Common myeloid progenitor, CD34-positive (primary cell): ENCODE results near the gene LEFTY2.

ENCODE experiments used
- CTCF ChIA-PET: fragments of 350-600 bp; sonication (Branson Sonifier 250); formaldehyde crosslinking; loops from one replicate; lab custom pipeline; 2021; ENCODE audit warnings: antibody characterized with exemption; lab: Charles Lee
- POLR2A ChIA-PET: fragments of 350-600 bp; sonication (Branson Sonifier 250); formaldehyde crosslinking; loops from one replicate; lab custom pipeline; 2021; ENCODE audit warnings: antibody characterized with exemption; lab: Charles Lee
- DNase-seq, 3 donors: peaks; one replicate each; pipeline versions ENCODE4 v3.0.0 to v3.0.0-alpha.2; 2013
- H3K27ac ChIP-seq, 2 experiments: 1 replicate in 1 of 2; 2 replicates in 1 of 2; pipeline ENCODE4 v1.7.0; 2013; ENCODE audit warnings: inconsistent platforms in 2 of 2, low read length in 2 of 2, mild to moderate bottlenecking in 2 of 2, low read depth in 1 of 2, moderate library complexity in 1 of 2; ENCODE audit not compliant: severe bottlenecking in 2 of 2, insufficient read depth in 1 of 2, poor library complexity in 1 of 2
- H3K27me3 ChIP-seq, 5 experiments: replicated peaks in 2 of 5; 1 replicate in 3 of 5; 2 replicates in 2 of 5; pipeline versions ENCODE4 v1.6.1 to v1.7.0; 2013; ENCODE audit warnings: low read length in 4 of 5, mild to moderate bottlenecking in 2 of 5, moderate library complexity in 2 of 5, inconsistent platforms in 1 of 5; ENCODE audit not compliant: insufficient read depth in 5 of 5, control insufficient read depth in 4 of 5
- H3K36me3 ChIP-seq, 4 experiments: 1 replicate in 2 of 4; 2 replicates in 2 of 4; pipeline versions ENCODE4 v1.6.1 to v1.7.0; 2013; ENCODE audit warnings: low read length in 3 of 4, control low read depth in 1 of 4, mild to moderate bottlenecking in 1 of 4; ENCODE audit not compliant: control insufficient read depth in 4 of 4, insufficient read depth in 4 of 4
- H3K4me1 ChIP-seq, 4 experiments: 1 replicate in 3 of 4; 2 replicates in 1 of 4; pipeline versions ENCODE4 v1.6.1 to v1.7.1; 2013; ENCODE audit warnings: low read length in 3 of 4, mild to moderate bottlenecking in 3 of 4, control low read depth in 1 of 4, inconsistent platforms in 1 of 4, moderate library complexity in 1 of 4; ENCODE audit not compliant: control insufficient read depth in 4 of 4, insufficient read depth in 4 of 4; ENCODE audit errors: control extremely low read depth in 1 of 4
- H3K4me3 ChIP-seq, 7 experiments: 1 replicate in 4 of 7; 2 replicates in 3 of 7; pipeline versions ENCODE4 v1.5.1 to v1.7.0; 2013; ENCODE audit warnings: mild to moderate bottlenecking in 7 of 7, low read length in 6 of 7, moderate library complexity in 6 of 7, inconsistent platforms in 2 of 7, low read depth in 2 of 7, control low read depth in 1 of 7; ENCODE audit not compliant: insufficient read depth in 4 of 7, control insufficient read depth in 1 of 7; ENCODE audit errors: extremely low read depth in 1 of 7
- H3K9me3 ChIP-seq, 5 experiments: 1 replicate in 4 of 5; 2 replicates in 1 of 5; pipeline versions ENCODE4 v1.6.1 to v1.7.1; 2013; ENCODE audit warnings: low read length in 4 of 5, mild to moderate bottlenecking in 2 of 5, inconsistent platforms in 1 of 5, low read depth in 1 of 5, moderate library complexity in 1 of 5; ENCODE audit not compliant: control insufficient read depth in 4 of 5, insufficient read depth in 2 of 5; ENCODE audit errors: control extremely low read depth in 1 of 5
- WGBS: methylation state at CpG from one replicate; pipeline ENCODE4 v1.1.5; 2013; ENCODE audit not compliant: insufficient coverage; 5-methylcytosine and 5-hydroxymethylcytosine counted together

Gene LEFTY2

DNA sequence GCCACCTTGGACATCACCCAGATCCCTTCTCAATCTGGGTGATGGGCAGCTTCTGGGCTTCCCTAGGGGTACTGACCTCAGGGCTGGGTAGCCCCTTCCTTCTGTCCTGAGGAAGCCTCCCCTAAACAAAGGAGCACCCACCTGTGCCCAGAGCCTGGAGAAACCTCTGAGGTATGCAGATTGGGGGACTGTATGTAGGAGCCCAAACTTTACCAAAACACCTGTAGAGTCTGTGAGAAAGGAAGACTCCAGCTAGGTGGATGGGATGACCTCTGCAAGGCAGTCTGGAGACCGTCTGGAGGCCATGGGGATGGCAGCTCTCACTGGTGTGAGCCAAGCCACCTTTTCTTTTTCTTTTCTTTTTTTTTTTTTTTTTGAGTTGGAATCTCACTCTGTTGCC is 13.7 kb upstream of the LEFTY2 start:
- Histone ChIP-seq H3K4me1 (peaks cover 0 to 17% (median 9%) of the 10 kb centered on the region in 4 experiments), H3K4me3 (no peak overlapping the region), H3K36me3 (no peaks in the 10 kb centered on the region), H3K27me3 (no peaks in the 10 kb centered on the region), H3K27ac (no peak overlapping the region), H3K9me3 (no peaks in the 10 kb centered on the region)
- no CpG with 5 or more reads among the region's 1 CpG for WGBS
- CTCF ChIA-PET: interaction anchor here (0.7 to 0.9 kb wide), 2 partner anchors 11 to 29 kb away, joined by 3 to 4 read pairs; no protein-coding TSS in a partner anchor
- DNase-seq: no peak
- POLR2A ChIA-PET: no interaction called here

DNA sequence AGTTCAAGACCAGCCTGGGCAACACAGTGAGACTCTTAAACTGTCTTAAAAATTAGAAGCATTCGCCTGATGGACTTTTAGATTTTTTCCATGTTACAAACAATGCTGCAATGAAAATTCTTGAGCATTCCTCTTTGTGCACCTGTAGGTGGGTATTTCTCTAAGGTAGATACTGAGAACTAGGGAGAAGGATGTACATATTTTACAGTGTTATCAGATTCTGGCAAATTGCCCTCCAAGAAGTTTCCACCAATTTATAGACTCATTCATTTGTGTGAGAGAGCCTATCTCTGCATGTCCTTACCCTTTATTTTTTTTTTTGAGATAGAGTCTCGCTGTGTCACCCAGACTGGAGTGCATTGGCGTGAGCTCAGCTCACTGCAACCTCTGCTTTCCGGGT is 12.3 kb upstream of the LEFTY2 start:
- Histone ChIP-seq H3K4me1 (peaks cover 0 to 15% (median 9%) of the 10 kb centered on the region in 4 experiments), H3K36me3 (no peaks in the 10 kb centered on the region), H3K4me3 (no peak overlapping the region), H3K27me3 (no peaks in the 10 kb centered on the region), H3K9me3 (no peaks in the 10 kb centered on the region), H3K27ac (no peak overlapping the region)
- WGBS: 94% methylated on average over 3 of the region's 4 CpGs
- ChIA-PET POLR2A (no interaction called here), CTCF (interaction anchor here (1.5 kb wide), 2 partner anchors 17 to 18 kb away, joined by 3 to 5 read pairs; no protein-coding TSS in a partner anchor)
- no peak for DNase-seq

DNA sequence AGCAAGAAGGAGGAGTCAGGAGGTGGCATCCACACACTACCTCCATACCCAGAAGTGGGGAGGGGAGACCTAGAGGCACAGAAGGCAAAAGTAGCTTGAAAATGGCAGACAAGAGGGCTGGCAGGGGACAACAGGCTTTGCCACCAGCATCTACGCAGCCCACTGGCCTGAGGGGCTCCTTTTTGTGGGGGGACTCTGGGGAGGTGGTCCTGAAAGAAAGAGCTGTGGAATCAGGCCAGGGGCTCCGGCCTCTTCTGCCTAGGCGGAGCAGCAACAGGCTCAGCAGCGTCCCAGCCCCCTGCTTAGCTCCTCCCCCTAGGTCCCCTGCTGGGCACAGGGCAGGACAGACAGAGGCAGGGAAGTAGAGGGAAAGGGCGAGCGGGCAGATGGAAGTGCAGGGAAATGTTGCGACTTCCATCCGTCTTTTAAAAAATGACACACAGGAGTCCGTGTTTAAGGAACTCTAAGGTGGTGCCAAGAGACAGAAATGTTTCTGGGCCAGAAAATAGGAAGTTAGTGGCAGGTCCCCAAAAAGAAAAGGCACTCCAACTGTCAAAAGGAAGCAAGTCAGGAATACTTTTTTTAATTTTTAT is 10.0 kb upstream of the LEFTY2 start:
- no peaks in the 10 kb centered on the region for H3K36me3 ChIP-seq
- H3K4me3 ChIP-seq: peak overlapping the region in 4 of 7 experiments; percentile 11 to 57 (median 44)
- H3K9me3 ChIP-seq: no peaks in the 10 kb centered on the region
- H3K4me1 ChIP-seq: peaks cover 0 to 15% (median 9%) of the 10 kb centered on the region in 4 experiments
- 34% methylated on average over 7 of the region's 9 CpGs for WGBS
- H3K27ac ChIP-seq: peak overlapping the region; percentile 9 to 20
- no peaks in the 10 kb centered on the region for H3K27me3 ChIP-seq
- CTCF ChIA-PET: interaction anchor here (0.7 to 2.1 kb wide), 7 partner anchors 10 to 28 kb away, joined by 3 to 7 read pairs (median 3); partner anchors contain the start of gene PYCR2
- POLR2A ChIA-PET: interaction anchor here (0.6 kb wide), 1 partner anchor 40 kb away, joined by 3 read pairs; no protein-coding TSS in a partner anchor
- peak; percentile 21 to 63 (median 51) for DNase-seq

DNA sequence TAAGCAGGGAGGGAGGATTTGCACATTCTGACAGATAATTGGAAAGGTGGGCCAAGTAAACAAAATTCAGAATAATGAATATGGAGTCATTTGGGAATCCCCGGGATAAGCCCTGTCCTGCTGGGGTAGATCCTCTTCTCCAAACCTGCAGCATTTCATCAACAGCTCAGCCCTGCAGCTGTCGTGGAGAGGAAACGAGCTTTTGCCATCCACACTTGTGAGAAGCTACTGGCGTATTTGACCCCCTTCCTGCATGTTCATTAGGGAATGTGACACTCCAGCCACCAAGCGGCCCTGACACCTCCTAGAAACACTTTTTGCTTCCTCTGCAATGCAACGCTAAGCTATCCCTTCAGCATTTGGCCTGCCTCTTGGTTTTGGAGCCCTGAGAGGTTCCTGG is 8.0 kb upstream of the LEFTY2 start:
- Histone ChIP-seq H3K27me3 (no peaks in the 10 kb centered on the region), H3K9me3 (no peaks in the 10 kb centered on the region), H3K27ac (no peak overlapping the region), H3K4me1 (peaks cover 2 to 26% (median 16%) of the 10 kb centered on the region in 4 experiments), H3K4me3 (no peak overlapping the region), H3K36me3 (no peaks in the 10 kb centered on the region)
- WGBS: 81% methylated on average over 6 of the region's 6 CpGs
- no peak for DNase-seq
- ChIA-PET CTCF (interaction anchor here (1.1 to 1.5 kb wide), 3 partner anchors 14 to 39 kb away, joined by 3 to 4 read pairs (median 3); no protein-coding TSS in a partner anchor), POLR2A (no interaction called here)

DNA sequence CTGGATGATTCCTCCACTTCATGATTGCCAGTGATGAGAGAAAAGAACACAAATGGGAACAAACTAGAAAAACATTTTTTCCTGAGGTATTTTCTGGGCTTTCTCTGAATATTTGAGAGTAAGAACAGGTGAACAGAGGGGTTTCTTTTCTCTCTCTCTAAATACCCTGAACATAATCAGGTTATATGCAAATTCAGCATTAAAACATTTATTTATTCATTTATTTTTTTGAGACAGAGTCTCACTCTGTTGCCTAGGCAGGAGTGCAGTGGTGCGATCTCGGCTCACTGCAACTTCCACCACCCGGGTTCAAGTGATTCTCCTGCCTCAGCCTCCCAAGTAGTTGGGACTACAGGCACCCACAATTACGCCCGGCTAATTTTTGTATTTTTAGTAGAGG is 5.8 kb upstream of the LEFTY2 start:
- ChIA-PET CTCF (interaction anchor here (3.4 kb wide), 1 partner anchor 14 kb away, joined by 27 read pairs; no protein-coding TSS in a partner anchor), POLR2A (no interaction called here)
- Histone ChIP-seq H3K27me3 (no peaks in the 10 kb centered on the region), H3K9me3 (no peaks in the 10 kb centered on the region), H3K4me1 (peaks cover 2 to 25% (median 18%) of the 10 kb centered on the region in 4 experiments), H3K4me3 (no peak overlapping the region), H3K27ac (no peak overlapping the region), H3K36me3 (no peaks in the 10 kb centered on the region)
- DNase-seq: no peak
- 100% methylated on average over 3 of the region's 5 CpGs for WGBS

DNA sequence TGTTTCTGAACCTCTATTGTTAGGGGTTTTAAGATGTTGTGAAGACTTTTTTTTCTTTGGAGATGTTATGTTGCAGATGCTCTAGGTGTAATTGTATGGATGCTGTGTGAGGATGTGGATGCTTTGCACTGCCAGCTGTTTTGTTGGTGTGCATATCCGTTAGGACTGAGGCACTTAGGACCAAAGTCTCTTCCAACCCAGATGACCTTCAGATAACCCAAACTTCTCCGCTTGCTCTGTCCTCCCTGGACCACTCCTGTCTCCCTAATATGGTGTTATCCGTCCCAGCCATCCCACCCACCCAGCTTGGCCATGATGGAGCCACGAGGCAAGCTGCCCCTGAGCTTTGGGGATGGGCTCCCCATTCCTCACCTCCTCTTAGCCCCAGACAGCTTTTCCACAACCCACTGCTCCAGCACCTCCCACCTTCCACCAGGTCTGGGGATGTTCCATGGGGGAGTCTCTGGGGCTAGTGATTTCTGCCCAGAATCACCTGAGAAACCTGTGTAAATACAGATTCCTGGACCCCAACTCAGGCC is 5.1 kb upstream of the LEFTY2 start:
- H3K27me3 ChIP-seq: no peaks in the 10 kb centered on the region
- 92% methylated on average over 2 of the region's 4 CpGs for WGBS
- no peaks in the 10 kb centered on the region for H3K36me3 ChIP-seq
- ChIA-PET CTCF (interaction anchor here (1.0 to 3.4 kb wide), 5 partner anchors 11 to 69 kb away, joined by 3 to 27 read pairs (median 3); partner anchors contain the start of gene LEFTY1), POLR2A (no interaction called here)
- no peak for DNase-seq
- peaks cover 2 to 19% (median 13%) of the 10 kb centered on the region in 4 experiments for H3K4me1 ChIP-seq
- H3K27ac ChIP-seq: no peak overlapping the region
- no peak overlapping the region for H3K4me3 ChIP-seq
- H3K9me3 ChIP-seq: no peaks in the 10 kb centered on the region

DNA sequence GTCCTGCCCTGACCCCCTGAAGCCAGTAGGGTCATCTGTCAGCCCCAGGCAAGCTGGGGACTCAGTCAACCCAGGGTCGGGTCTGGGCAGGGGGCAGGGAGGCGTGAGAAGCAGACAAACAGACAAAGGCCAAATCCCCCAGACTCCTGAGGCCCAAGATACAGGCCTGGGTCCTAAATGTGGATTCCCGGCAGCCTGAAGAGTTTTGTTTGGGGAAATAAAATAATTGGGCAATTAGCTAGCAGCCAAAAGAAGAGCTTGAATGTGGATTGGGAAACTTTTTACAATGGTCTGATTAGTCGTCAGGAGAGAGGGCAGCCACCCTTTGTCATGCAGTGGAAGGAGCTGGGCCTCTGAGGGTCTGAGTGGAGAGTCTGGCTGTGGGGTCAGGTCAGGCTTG is 4.5 kb upstream of the LEFTY2 start:
- H3K9me3 ChIP-seq: no peaks in the 10 kb centered on the region
- H3K36me3 ChIP-seq: no peaks in the 10 kb centered on the region
- H3K27me3 ChIP-seq: no peaks in the 10 kb centered on the region
- H3K4me1 ChIP-seq: peaks cover 2 to 13% (median 9%) of the 10 kb centered on the region in 4 experiments
- DNase-seq: no peak
- no peak overlapping the region for H3K27ac ChIP-seq
- WGBS: 92% methylated on average over 4 of the region's 4 CpGs
- ChIA-PET POLR2A (interaction anchor here (1.1 kb wide), 1 partner anchor 54 kb away, joined by 3 read pairs; no protein-coding TSS in a partner anchor), CTCF (interaction anchor here (1.0 to 3.4 kb wide), 6 partner anchors 11 to 68 kb away, joined by 3 to 27 read pairs (median 4); partner anchors contain the start of gene LEFTY1)
- H3K4me3 ChIP-seq: no peak overlapping the region
